SK-N-SH treated with all-trans-retinoic acid at 6 μM for 48 hours (cell line): ENCODE measurements around the gene PIGC.

ENCODE experiments used
- ATAC-seq: fragments of 200-7000 bp; cut with Tn5 transposase; 3 replicates; pipeline ENCODE4 v1.9.1; 2020; ENCODE audit warnings: mild to moderate bottlenecking, moderate library complexity
- BACH2 ChIP-seq: fragments of 250-450 bp; sonication (Bioruptor Pico); IDR thresholded peaks from 2 replicates; pipeline ENCODE4 v1.9.0; 2021; ENCODE audit warnings: mild to moderate bottlenecking, borderline replicate concordance
- CREB5 ChIP-seq: fragments of 250-450 bp; sonication (Bioruptor Pico); IDR thresholded peaks from 2 replicates; pipeline ENCODE4 v1.5.1; 2020; ENCODE audit warnings: low read depth, mild to moderate bottlenecking, moderate library complexity
- CSDC2 ChIP-seq: fragments of 250-450 bp; sonication (Bioruptor Pico); IDR thresholded peaks from 2 replicates; pipeline ENCODE4 v1.5.0; 2020; ENCODE audit warnings: mild to moderate bottlenecking, moderate library complexity
- CSRNP3 ChIP-seq: fragments of 250-450 bp; sonication (Bioruptor Pico); IDR thresholded peaks from 2 replicates; pipeline ENCODE4 v1.5.1; 2021; ENCODE audit warnings: mild to moderate bottlenecking, moderate library complexity
- ESRRG ChIP-seq: fragments of 250-450 bp; sonication (Bioruptor Pico); IDR thresholded peaks from 2 replicates; pipeline ENCODE4 v1.6.1; 2021; ENCODE audit warnings: mild to moderate bottlenecking
- ISL1 ChIP-seq: fragments of 250-450 bp; sonication (Bioruptor Pico); IDR thresholded peaks from 2 replicates; pipeline ENCODE4 v2.1.2; 2022; ENCODE audit warnings: mild to moderate bottlenecking, moderate library complexity
- OSR1 ChIP-seq: fragments of 250-450 bp; sonication (Bioruptor Pico); IDR thresholded peaks from 2 replicates; pipeline ENCODE4 v1.8.0; 2022; ENCODE audit warnings: moderate library complexity, mild to moderate bottlenecking, inconsistent platforms
- PATZ1 ChIP-seq: fragments of 250-450 bp; sonication (Bioruptor Pico); IDR thresholded peaks from 2 replicates; pipeline ENCODE4 v1.8.0; 2020; ENCODE audit warnings: mild to moderate bottlenecking, moderate library complexity, borderline replicate concordance
- POU6F1 ChIP-seq: fragments of 250-450 bp; sonication (Bioruptor Pico); IDR thresholded peaks from 2 replicates; pipeline ENCODE4 v1.8.0; 2021; ENCODE audit warnings: low read depth, mild to moderate bottlenecking, moderate library complexity, borderline replicate concordance
- PPARA ChIP-seq: fragments of 250-450 bp; sonication (Bioruptor Pico); IDR thresholded peaks from 2 replicates; pipeline ENCODE4 v1.5.0; 2020; ENCODE audit warnings: mild to moderate bottlenecking, borderline replicate concordance
- RARB ChIP-seq: fragments of 250-450 bp; sonication (Bioruptor Pico); IDR thresholded peaks from 2 replicates; pipeline ENCODE4 v1.8.0; 2021; ENCODE audit warnings: mild to moderate bottlenecking, moderate library complexity
- SNAI2 ChIP-seq: fragments of 250-450 bp; sonication (Bioruptor Pico); IDR thresholded peaks from 2 replicates; pipeline ENCODE4 v1.5.0; 2020; ENCODE audit warnings: mild to moderate bottlenecking, moderate library complexity
- TCF4 ChIP-seq: fragments of 250-450 bp; sonication (Bioruptor Pico); IDR thresholded peaks from 2 replicates; pipeline ENCODE4 v1.8.0; 2021; ENCODE audit warnings: mild to moderate bottlenecking, moderate library complexity, borderline replicate concordance
- TOX ChIP-seq: fragments of 250-450 bp; sonication (Bioruptor Pico); IDR thresholded peaks from 2 replicates; pipeline ENCODE4 v1.8.0; 2021; ENCODE audit warnings: mild to moderate bottlenecking, moderate library complexity, borderline replicate concordance
- TSHZ2 ChIP-seq: fragments of 250-450 bp; sonication (Bioruptor Pico); IDR thresholded peaks from 2 replicates; pipeline ENCODE4 v1.5.0; 2020; ENCODE audit warnings: mild to moderate bottlenecking, moderate library complexity
- ZC3H10 ChIP-seq: fragments of 250-450 bp; sonication (Bioruptor Pico); IDR thresholded peaks from 2 replicates; pipeline ENCODE4 v1.5.1; 2021; ENCODE audit warnings: mild to moderate bottlenecking, moderate library complexity
- ZFP3 ChIP-seq: fragments of 250-450 bp; sonication (Bioruptor Pico); IDR thresholded peaks from 2 replicates; pipeline ENCODE4 v1.5.0; 2020; ENCODE audit warnings: mild to moderate bottlenecking, moderate library complexity
- ZFP30 ChIP-seq: fragments of 450-650 bp; formaldehyde crosslinking; IDR thresholded peaks from 2 replicates; pipeline ENCODE4 v1.5.0; 2022; ENCODE audit warnings: mild to moderate bottlenecking, moderate library complexity
- ZNF565 ChIP-seq: fragments of 450-650 bp; formaldehyde crosslinking; conservative IDR thresholded peaks from 2 replicates; pipeline ENCODE4 v1.5.0; 2020; ENCODE audit warnings: low read depth, mild to moderate bottlenecking, moderate library complexity
- ZNF70 ChIP-seq: fragments of 450-650 bp; formaldehyde crosslinking; IDR thresholded peaks from 2 replicates; pipeline ENCODE4 v1.5.0; 2020; ENCODE audit warnings: mild to moderate bottlenecking, moderate library complexity

The PIGC gene

GRCh38 chr1:172401477-172401876 lies 42.4 kb downstream of the PIGC start:
- TF ChIP-seq PATZ1 (CRISPR knock-in tag) (no peak), BACH2 (CRISPR knock-in tag) (no peak), CREB5 (CRISPR knock-in tag) (no peak), CSDC2 (CRISPR knock-in tag) (no peak), ISL1 (no peak), TOX (CRISPR knock-in tag) (no peak), TCF4 (CRISPR knock-in tag) (no peak), CSRNP3 (CRISPR knock-in tag) (no peak), PPARA (CRISPR knock-in tag) (no peak), POU6F1 (no peak), RARB (no peak), TSHZ2 (no peak), ZNF70 (no peak), ZFP30 (no peak), ESRRG (no peak)
- no peak for ATAC-seq

- ATAC-seq, result no peak
- TF ChIP-seq ISL1 (no peak), BACH2 (CRISPR knock-in tag) (no peak), ZC3H10 (CRISPR knock-in tag) (no peak), CSDC2 (CRISPR knock-in tag) (no peak), POU6F1 (no peak), ZFP30 (no peak), ZNF565 (CRISPR knock-in tag) (no peak), OSR1 (CRISPR knock-in tag) (no peak)
Measured at GRCh38 chr1:172400722-172401105, 43.2 kb downstream of the PIGC start.

- TF ChIP-seq CSDC2 (CRISPR knock-in tag) (no peak), TOX (CRISPR knock-in tag) (no peak), ZFP3 (no peak), OSR1 (CRISPR knock-in tag) (no peak), PATZ1 (CRISPR knock-in tag) (no peak), RARB (no peak), SNAI2 (no peak), ESRRG (no peak), ZNF565 (CRISPR knock-in tag) (no peak)
Measured at GRCh38 chr1:172399756-172400721, 43.8 kb downstream of the PIGC start.

More at GRCh38 chr1:172399756-172400721, 43.8 kb downstream of the PIGC start:
- ATAC-seq, result 0 out of 3 replicates have a peak, but pooled peaks have one; percentile 9
